H1 (cell line): ENCODE data around the gene MPRIP. TPM values are rescaled to one million over a fixed set of nuclear protein-coding genes. Genes with fewer than 3 reads are reported as not detected.

Source experiments
- ASH2L ChIP-seq: fragments of 200-600, 300-600 bp; sonication (generic); IDR thresholded peaks from one replicate; pipeline ENCODE4 v1.7.1; 2017; ENCODE audit warnings: low read length
- CTCF ChIP-seq, 3 experiments: IDR thresholded peaks; 1 replicate in 2 of 3; 2 replicates in 1 of 3; pipeline versions ENCODE4 v1.5.1 to v1.6.1; 2011; ENCODE audit warnings: low read length in 3 of 3, mild to moderate bottlenecking in 3 of 3, inconsistent platforms in 2 of 3, low read depth in 1 of 3, moderate library complexity in 1 of 3; ENCODE audit not compliant: insufficient read depth in 1 of 3; ENCODE audit errors: control extremely low read depth in 1 of 3
- MAX ChIP-seq: IDR thresholded peaks from 2 replicates; pipeline ENCODE4 v1.6.1; 2012; ENCODE audit warnings: inconsistent platforms
- PHF8 ChIP-seq: fragments of 200-600 bp; sonication (generic); conservative IDR thresholded peaks from 2 replicates; pipeline ENCODE4 v1.7.1; 2012; ENCODE audit warnings: low read depth, mild to moderate bottlenecking, inconsistent platforms, low read length, moderate library complexity
- SAP30 ChIP-seq: fragments of 300-600 bp; sonication (generic); IDR thresholded peaks from 2 replicates; pipeline ENCODE4 v1.7.1; 2012; ENCODE audit warnings: low read length, moderate library complexity, mild to moderate bottlenecking, inconsistent platforms; ENCODE audit not compliant: insufficient read depth, insufficient replicate concordance
- YY1 ChIP-seq: IDR thresholded peaks from 2 replicates; pipeline ENCODE4 v1.6.1; 2011; ENCODE audit warnings: low read depth, mild to moderate bottlenecking, low read length
- polyA plus RNA-seq, 7 experiments: library from polyadenylated mRNA; depleted of rRNA in 3 of 7; stranded (reverse) in 5 of 7; unstranded in 2 of 7; fragments of >200 nt in 5 of 7; fragments of 200-250 nt in 2 of 7; gene quantifications; 1 replicate in 5 of 7; 2 replicates in 1 of 7; 4 replicates in 1 of 7; pipeline versions ENCODE4 v1.2.1 to v1.2.3, GENCODE V29; 2011 to 2013; ENCODE audit warnings: missing spikeins in 2 of 7, mixed read lengths in 2 of 7
- total RNA-seq: library from RNA; stranded (reverse); fragmentation: NEBNext Ultra II Directional; extraction: Animal tissue kit (Norgen Biotek cat#: 25700); gene quantifications from 2 replicates; pipeline ENCODE4 v1.2.1, GENCODE V29; 2021

MPRIP gene
- total and polyA plus RNA-seq, 2 of the 8 experiments (the other 6 are each of a cell fraction or from before 2014, with no cell fraction given), result 48.6 to 146 TPM

- TF ChIP-seq YY1, result no peak
- no peak for TF ChIP-seq ASH2L
- TF ChIP-seq PHF8, result no peak
- no peak for TF ChIP-seq SAP30
- no peak for TF ChIP-seq MAX
- no peak for TF ChIP-seq CTCF (IDR thresholded peaks at IDR 0.05; ENCODE audit: control extremely low read depth in 1 of 3, insufficient read depth in 1 of 3, low read depth in 1 of 3, low read length in 3 of 3)
- TF ChIP-seq, all 59 proteins: peak for 0
Measured at GRCh38 chr17:17104494-17104893, 62.2 kb downstream of the MPRIP start (continued).
